ENCODE data around the gene STARD9. TPM values are rescaled to one million over a fixed set of nuclear protein-coding genes. Genes with fewer than 3 reads are reported as not detected.

Gene STARD9
- total RNA-seq, 2 experiments from 2014 or later: 8.8 to 11.6 TPM

- no peak overlapping the region for H3K4me3 Mint-ChIP-seq
- H3K27me3 Mint-ChIP-seq: no peaks in the 10 kb centered on the region
- ChIA-PET POLR2A (no interaction called here), CTCF (interaction anchor here (1.2 to 1.8 kb wide), 3 partner anchors 9 to 195 kb away, joined by 3 to 4 read pairs (median 4); no protein-coding TSS in a partner anchor)
- no peak for DNase-seq
- no peak overlapping the region for H3K27ac Mint-ChIP-seq
- no peaks in the 10 kb centered on the region for H3K9me3 Mint-ChIP-seq
- H3K4me1 Mint-ChIP-seq: peaks cover 20% of the 10 kb centered on the region
- peaks cover 43% of the 10 kb centered on the region for H3K36me3 Mint-ChIP-seq (ENCODE audit: low read depth)
These were observed 156.1 kb downstream of the STARD9 start for GRCh38 chr15:42731461-42731860.

GRCh38 chr15:42732095-42732827, 156.9 kb downstream of the STARD9 start:
- Mint-ChIP-seq H3K27me3 (no peaks in the 10 kb centered on the region), H3K4me1 (peaks cover 21% of the 10 kb centered on the region), H3K9me3 (no peaks in the 10 kb centered on the region), H3K27ac (no peak overlapping the region), H3K36me3 (ENCODE audit: low read depth) (peaks cover 38% of the 10 kb centered on the region), H3K4me3 (no peak overlapping the region)
- ChIA-PET CTCF (interaction anchor here (0.6 to 1.8 kb wide), 2 partner anchors 155 to 194 kb away, joined by 3 to 4 read pairs; no protein-coding TSS in a partner anchor), POLR2A (no interaction called here)
- DNase-seq: no peak

- POLR2A ChIA-PET: no interaction called here
- no peaks in the 10 kb centered on the region for H3K9me3 Mint-ChIP-seq
These were observed 157.6 kb downstream of the STARD9 start for GRCh38 chr15:42733027-42733426.

GRCh38 chr15:42734076-42734672, 158.8 kb downstream of the STARD9 start:
- Mint-ChIP-seq H3K4me3 (no peak overlapping the region), H3K9me3 (no peaks in the 10 kb centered on the region), H3K27me3 (no peaks in the 10 kb centered on the region), H3K4me1 (peaks cover 27% of the 10 kb centered on the region), H3K27ac (no peak overlapping the region), H3K36me3 (ENCODE audit: low read depth) (peaks cover 34% of the 10 kb centered on the region)
- DNase-seq: no peak
- ChIA-PET POLR2A (no interaction called here), CTCF (interaction anchor here (0.5 to 0.9 kb wide), 3 partner anchors 47 to 590 kb away, joined by 3 to 4 read pairs (median 4); no protein-coding TSS in a partner anchor)

More at GRCh38 chr15:42733027-42733426, 157.6 kb downstream of the STARD9 start:
- Mint-ChIP-seq H3K4me1 (peaks cover 27% of the 10 kb centered on the region), H3K27me3 (no peaks in the 10 kb centered on the region), H3K27ac (no peak overlapping the region), H3K4me3 (no peak overlapping the region), H3K36me3 (ENCODE audit: low read depth) (peaks cover 36% of the 10 kb centered on the region)
- no peak for DNase-seq
- CTCF ChIA-PET: no interaction called here

GRCh38 chr15:42735382-42736165, 160.2 kb downstream of the STARD9 start:
- no peak for DNase-seq
- H3K36me3 Mint-ChIP-seq (ENCODE audit: low read depth): peaks cover 31% of the 10 kb centered on the region
- peak overlapping the region; percentile 73 for H3K27ac Mint-ChIP-seq
- peaks cover 27% of the 10 kb centered on the region for H3K4me1 Mint-ChIP-seq
- peak overlapping the region; percentile 79 for H3K4me3 Mint-ChIP-seq
- ChIA-PET POLR2A (interaction anchor here (0.6 to 0.9 kb wide), 2 partner anchors 142 to 172 kb away, joined by 3 to 6 read pairs; no protein-coding TSS in a partner anchor), CTCF (interaction anchor here (1.2 kb wide), 1 partner anchor 9 kb away, joined by 3 read pairs; no protein-coding TSS in a partner anchor)
- no peaks in the 10 kb centered on the region for H3K9me3 Mint-ChIP-seq
- no peaks in the 10 kb centered on the region for H3K27me3 Mint-ChIP-seq

GRCh38 chr15:42736178-42736792, 160.9 kb downstream of the STARD9 start:
- peaks cover 27% of the 10 kb centered on the region for H3K4me1 Mint-ChIP-seq
- H3K9me3 Mint-ChIP-seq: no peaks in the 10 kb centered on the region
- CTCF ChIA-PET: interaction anchor here (0.6 to 1.3 kb wide), 4 partner anchors 10 to 580 kb away, joined by 3 to 5 read pairs (median 4); no protein-coding TSS in a partner anchor
- H3K36me3 Mint-ChIP-seq (ENCODE audit: low read depth): peaks cover 27% of the 10 kb centered on the region
- POLR2A ChIA-PET: interaction anchor here (0.6 to 0.9 kb wide), 2 partner anchors 143 to 171 kb away, joined by 3 to 6 read pairs; no protein-coding TSS in a partner anchor
- H3K27me3 Mint-ChIP-seq: no peaks in the 10 kb centered on the region
- peak overlapping the region; percentile 73 for H3K27ac Mint-ChIP-seq
- DNase-seq: peak; percentile 16
- H3K4me3 Mint-ChIP-seq: peak overlapping the region; percentile 79

GRCh38 chr15:42736793-42737528, 161.6 kb downstream of the STARD9 start, which contains the start of gene CDAN1:
Gene CDAN1, minus strand, starts transcription at chr15:42737128. Its CDS starts 26 bp downstream, at chr15:42737102.
- peak; percentile 91 for DNase-seq
- Mint-ChIP-seq H3K27ac (peak within 1 kb of the TSS; percentile 85), H3K36me3 (ENCODE audit: low read depth) (peaks cover 22% of the 10 kb centered on the region), H3K4me3 (peak within 1 kb of the TSS; percentile 79), H3K9me3 (no peaks in the 10 kb centered on the region), H3K27me3 (no peaks in the 10 kb centered on the region), H3K4me1 (peaks cover 27% of the 10 kb centered on the region)
- ChIA-PET POLR2A (no interaction called here), CTCF (interaction anchor here (0.7 to 1.3 kb wide), 2 partner anchors 21 to 579 kb away, joined by 3 to 5 read pairs; no protein-coding TSS in a partner anchor)

- H3K36me3 Mint-ChIP-seq (ENCODE audit: low read depth): peaks cover 18% of the 10 kb centered on the region
- peaks cover 27% of the 10 kb centered on the region for H3K4me1 Mint-ChIP-seq
- H3K27me3 Mint-ChIP-seq: no peaks in the 10 kb centered on the region
- H3K27ac Mint-ChIP-seq: peak overlapping the region; percentile 85
- CTCF ChIA-PET: interaction anchor here (0.6 to 1.3 kb wide), 3 partner anchors 12 to 579 kb away, joined by 3 read pairs; no protein-coding TSS in a partner anchor
- peak overlapping the region; percentile 76 for H3K4me3 Mint-ChIP-seq
- POLR2A ChIA-PET: no interaction called here
- no peaks in the 10 kb centered on the region for H3K9me3 Mint-ChIP-seq
- DNase-seq: no peak
These were observed 162.3 kb downstream of the STARD9 start for GRCh38 chr15:42737529-42738328.

- CTCF ChIA-PET: no interaction called here
- no peaks in the 10 kb centered on the region for H3K36me3 Mint-ChIP-seq (ENCODE audit: low read depth)
These were observed 166.3 kb downstream of the STARD9 start for GRCh38 chr15:42741710-42742109.

GRCh38 chr15:42742149-42742548, 166.7 kb downstream of the STARD9 start:
- Mint-ChIP-seq H3K36me3 (ENCODE audit: low read depth) (no peaks in the 10 kb centered on the region), H3K4me3 (no peak overlapping the region), H3K9me3 (no peaks in the 10 kb centered on the region), H3K27me3 (no peaks in the 10 kb centered on the region), H3K4me1 (peaks cover 7% of the 10 kb centered on the region), H3K27ac (no peak overlapping the region)
- no peak for DNase-seq
- POLR2A ChIA-PET: no interaction called here
- CTCF ChIA-PET: interaction anchor here (0.6 to 1.2 kb wide), 3 partner anchors 116 to 209 kb away, joined by 3 to 4 read pairs (median 3); no protein-coding TSS in a partner anchor

More at GRCh38 chr15:42741710-42742109, 166.3 kb downstream of the STARD9 start:
- Mint-ChIP-seq H3K9me3 (no peaks in the 10 kb centered on the region), H3K4me3 (no peak overlapping the region), H3K27ac (no peak overlapping the region), H3K27me3 (no peaks in the 10 kb centered on the region), H3K4me1 (peaks cover 8% of the 10 kb centered on the region)
- POLR2A ChIA-PET: no interaction called here
- DNase-seq: no peak

GRCh38 chr15:42744195-42744594, 168.8 kb downstream of the STARD9 start:
- CTCF ChIA-PET: no interaction called here
- POLR2A ChIA-PET: no interaction called here
- Mint-ChIP-seq H3K4me1 (no peaks in the 10 kb centered on the region), H3K4me3 (no peak overlapping the region), H3K27me3 (no peaks in the 10 kb centered on the region), H3K9me3 (no peaks in the 10 kb centered on the region), H3K36me3 (ENCODE audit: low read depth) (no peaks in the 10 kb centered on the region), H3K27ac (no peak overlapping the region)
- DNase-seq: no peak
